GM18517 (cell line): ENCODE measurements around the gene HOXC9.

Experiments
- ATAC-seq: cut with Tn5 transposase; IDR thresholded peaks from one replicate; pipeline ENCODE4 v1.9.1; 2021; ENCODE audit warnings: mild to moderate bottlenecking, moderate library complexity; ENCODE audit not compliant: unreplicated experiment

The HOXC9 gene

GRCh38 chr12:53986686-53987483 is 13.1 kb upstream of the HOXC9 start:
- no peak for ATAC-seq

DNA sequence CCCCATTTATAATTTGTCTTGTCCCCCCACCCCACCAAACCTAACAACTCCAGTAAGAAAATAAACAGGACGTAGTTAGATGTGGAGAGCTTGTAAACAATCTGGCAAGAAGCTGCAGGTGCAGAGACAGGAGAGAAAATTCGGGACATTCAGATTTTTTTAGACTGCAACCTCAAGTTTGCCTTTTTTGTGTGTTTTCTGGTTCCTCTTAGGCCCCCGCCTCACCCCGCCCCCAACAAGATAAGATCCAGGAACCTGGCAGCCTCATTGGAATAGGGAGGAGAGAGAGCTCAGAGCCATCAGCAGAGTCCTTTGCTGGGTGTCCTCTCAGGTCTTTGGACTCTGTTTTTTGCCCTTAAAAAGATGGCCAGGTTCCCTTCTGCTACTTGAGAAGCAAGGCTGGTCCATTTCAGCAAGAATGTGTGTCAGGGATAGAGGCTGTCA is 12.2 kb upstream of the HOXC9 start:
- no peak for ATAC-seq

GRCh38 chr12:53988541-53989226 is 11.3 kb upstream of the HOXC9 start:
- no peak for ATAC-seq

DNA sequence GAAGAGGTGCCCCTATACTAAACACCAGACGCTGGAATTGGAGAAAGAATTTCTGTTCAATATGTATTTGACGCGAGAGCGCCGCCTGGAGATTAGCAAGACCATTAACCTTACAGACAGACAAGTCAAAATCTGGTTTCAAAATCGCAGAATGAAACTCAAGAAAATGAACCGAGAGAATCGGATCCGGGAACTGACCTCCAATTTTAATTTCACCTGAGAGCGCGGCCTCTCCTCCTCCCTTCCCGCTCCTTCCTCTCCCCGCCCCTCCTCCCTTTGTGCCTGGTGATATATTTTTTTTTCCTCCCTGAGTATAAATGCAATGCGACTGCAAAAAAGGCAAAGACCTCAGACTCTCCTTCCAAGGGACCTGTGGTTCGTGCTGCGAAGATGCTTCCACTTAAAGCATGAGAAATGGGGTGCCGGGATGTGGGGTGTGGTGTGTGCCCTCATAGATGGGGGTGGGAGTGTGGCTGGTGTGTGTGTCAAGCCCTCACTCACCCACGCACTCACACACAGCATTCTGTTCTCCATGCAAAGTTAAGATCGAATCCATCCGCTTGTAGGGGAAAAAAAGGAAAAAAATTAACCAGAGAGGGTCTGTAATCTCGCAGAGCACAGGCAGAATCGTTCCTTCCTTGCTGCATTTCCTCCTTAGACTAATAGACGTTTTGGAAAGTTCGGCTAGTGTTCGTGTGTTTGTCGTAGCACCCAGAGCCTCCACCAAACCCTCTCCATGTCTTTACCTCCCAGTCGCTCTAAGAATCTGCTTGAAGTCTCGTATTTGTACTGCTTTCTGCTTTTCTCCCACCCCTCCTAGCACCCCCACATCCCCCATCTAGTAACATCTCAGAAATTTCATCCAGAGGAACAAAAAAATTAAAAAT is 10.5 kb upstream of the HOXC9 start:
- ATAC-seq, result no peak

- ATAC-seq, result no peak
Observed at GRCh38 chr12:53990311-53991076, 9.5 kb upstream of the HOXC9 start.

DNA sequence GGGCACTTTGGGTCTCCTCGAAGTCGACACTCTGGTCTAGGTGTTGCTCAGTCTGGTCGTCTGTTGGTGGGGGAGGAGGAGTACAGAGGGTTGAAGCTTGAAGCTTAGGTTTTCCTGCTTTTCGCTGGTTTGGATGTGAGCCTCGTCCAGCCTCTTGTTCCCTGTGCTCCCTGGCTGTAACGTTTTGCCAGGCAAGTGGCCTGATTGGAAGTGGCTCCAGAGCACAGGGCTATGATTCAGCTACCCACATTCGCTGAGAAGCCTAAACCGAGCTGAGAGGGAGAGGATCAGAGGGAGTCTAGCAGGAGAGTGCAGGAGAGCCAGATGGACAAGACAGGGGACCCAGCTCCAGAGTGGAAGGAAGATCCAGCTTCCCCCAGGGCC is 8.9 kb upstream of the HOXC9 start:
- ATAC-seq, result no peak

DNA sequence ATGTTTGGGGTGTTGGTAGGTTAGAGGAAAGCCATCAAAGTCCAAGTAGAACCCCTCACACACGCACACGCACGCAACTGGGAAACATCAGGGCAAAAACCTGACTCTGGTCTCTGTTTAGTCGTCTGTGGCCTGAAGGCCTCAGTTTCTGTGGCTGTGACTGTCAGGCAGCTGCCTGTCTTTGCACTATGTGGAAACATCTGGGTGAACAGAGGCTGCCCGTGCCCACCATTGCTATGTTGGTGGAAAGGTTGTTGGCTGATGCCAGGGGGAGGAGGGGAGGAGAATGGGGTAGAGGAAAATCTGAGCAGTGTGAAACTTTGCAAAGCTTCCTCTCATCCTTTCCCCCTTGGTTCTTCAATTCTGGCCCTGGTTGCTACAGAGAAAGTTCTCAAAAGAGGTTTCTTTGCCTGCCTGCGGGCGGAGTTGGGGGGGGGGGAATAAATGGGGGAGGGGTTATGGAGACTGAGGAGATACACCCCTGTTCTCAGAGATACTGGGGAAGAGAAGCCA is 7.5 kb upstream of the HOXC9 start:
- ATAC-seq, result no peak

DNA sequence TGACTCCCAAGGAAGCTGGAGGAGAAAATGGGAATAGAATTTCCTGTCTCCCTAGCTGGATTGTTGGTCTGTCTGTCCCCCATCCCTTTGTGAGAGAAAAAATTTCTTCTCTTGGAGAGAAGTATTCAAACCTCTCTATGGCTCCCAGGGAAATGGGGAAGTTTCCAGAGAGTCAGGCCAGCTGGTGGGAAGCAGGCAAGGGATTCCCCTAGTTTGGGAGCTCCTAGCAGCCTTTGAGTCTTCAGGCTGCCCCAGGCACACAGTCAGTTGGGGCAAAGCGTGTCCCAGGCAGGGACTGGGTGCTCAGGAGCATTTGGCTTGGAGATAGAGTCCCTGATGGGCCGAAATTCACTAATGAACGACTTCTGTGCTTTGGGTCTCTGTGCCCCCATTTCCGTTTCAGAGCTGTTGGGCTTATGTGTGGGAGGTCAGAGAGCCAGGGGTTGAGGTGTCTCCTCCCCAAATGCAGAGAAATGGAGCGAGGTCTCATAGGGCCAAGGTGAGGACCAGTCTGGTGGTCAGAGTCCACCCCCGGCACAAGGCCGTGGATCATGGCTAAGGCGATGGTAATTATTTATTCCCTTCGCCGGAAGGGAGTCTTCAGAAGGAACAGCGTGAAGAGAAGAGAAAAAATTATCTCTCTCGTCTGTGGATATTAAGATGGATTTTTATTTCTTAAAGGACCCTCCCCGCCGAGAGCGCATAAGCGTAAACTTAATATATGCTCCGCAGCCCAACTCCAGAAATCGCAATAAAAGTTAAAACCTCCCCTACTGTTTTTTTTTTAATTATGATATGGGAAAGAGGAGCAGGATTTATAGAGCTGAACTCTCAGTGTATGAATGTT is 6.6 kb upstream of the HOXC9 start:
- ATAC-seq, result no peak

GRCh38 chr12:53994009-53994263 is 6.0 kb upstream of the HOXC9 start:
- ATAC-seq, result no peak

DNA sequence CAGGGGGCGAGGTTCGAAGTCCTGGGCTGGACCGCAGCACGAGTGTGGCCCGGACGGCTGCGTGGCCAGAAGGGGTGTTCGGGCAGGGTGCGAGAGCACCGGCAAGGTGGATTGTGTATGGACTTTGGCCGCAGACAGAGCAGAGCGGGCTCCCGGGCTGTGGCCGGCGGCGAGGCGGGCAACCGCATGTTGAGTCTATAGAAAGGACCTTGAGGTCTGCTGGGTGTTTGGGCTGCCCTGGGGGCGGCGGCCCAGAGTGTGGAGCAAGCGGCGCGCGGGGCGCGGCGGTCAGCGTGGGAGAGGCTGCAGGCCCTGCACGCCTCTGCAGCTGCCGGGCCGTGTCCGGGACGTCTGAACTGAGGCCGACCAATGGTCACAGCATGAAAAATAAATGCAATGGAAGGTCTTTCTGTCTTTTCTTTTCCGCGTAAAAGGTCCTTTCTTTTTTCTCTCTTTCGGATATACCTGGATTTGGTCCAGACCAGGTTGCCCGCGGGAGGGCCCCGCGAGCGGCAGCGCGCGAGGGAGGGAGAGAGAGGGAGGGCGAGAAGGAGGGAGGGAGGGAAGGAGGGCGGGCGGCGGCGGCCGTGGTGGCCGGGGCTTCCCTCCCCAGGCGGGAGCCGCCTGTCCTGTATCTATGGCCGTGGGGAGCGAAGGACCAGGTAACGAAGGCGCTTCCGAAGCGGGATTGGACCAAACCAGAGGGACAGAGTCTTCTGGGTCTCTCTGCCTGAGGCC is 5.5 kb upstream of the HOXC9 start:
- ATAC-seq, result no peak

GRCh38 chr12:53995002-53995377 is 5.0 kb upstream of the HOXC9 start:
- ATAC-seq, result no peak

DNA sequence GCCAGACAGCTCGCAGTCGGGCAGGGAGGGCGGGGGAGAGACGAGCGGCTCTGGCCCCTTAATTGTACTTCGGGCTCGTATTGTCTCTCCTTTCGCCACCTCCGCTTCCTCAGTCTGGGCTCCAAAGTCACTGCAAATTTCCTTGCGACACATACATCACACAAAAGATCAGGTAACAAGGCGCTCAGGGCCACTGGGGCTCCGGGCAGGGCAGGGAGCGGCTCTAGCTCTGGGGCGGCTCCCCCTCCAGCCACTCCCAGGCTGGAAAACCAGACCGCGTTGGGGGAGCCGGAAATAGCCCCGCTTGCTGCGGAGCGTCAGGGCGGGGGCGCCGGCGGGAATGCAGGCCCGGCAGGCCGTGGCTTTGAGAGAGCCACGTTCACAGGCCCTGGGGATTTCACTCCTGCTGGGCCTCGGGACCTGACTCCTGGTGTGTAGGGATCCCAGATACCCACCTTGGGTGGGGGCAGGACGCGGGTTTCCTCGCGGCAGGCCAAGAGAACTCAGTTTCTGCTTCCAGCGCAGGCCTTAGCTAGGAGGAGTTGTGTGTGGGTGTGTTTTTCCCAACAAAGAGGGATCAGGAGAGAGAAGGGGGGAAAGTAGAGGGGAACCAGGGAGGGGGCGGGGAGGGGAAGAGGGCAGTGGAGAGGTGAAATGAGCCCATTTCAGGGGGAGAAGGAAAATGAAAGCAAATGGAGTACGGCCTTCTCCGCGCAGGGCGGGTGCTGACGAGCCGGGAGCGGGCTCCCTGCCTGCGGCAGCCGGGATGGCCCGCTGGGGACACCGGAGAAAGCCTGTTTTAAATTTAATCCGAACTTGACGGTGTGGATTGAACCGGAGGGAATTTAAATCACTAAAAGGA is 4.4 kb upstream of the HOXC9 start:
- no peak for ATAC-seq

GRCh38 chr12:53996240-53997203 is 3.4 kb upstream of the HOXC9 start:
- no peak for ATAC-seq

DNA sequence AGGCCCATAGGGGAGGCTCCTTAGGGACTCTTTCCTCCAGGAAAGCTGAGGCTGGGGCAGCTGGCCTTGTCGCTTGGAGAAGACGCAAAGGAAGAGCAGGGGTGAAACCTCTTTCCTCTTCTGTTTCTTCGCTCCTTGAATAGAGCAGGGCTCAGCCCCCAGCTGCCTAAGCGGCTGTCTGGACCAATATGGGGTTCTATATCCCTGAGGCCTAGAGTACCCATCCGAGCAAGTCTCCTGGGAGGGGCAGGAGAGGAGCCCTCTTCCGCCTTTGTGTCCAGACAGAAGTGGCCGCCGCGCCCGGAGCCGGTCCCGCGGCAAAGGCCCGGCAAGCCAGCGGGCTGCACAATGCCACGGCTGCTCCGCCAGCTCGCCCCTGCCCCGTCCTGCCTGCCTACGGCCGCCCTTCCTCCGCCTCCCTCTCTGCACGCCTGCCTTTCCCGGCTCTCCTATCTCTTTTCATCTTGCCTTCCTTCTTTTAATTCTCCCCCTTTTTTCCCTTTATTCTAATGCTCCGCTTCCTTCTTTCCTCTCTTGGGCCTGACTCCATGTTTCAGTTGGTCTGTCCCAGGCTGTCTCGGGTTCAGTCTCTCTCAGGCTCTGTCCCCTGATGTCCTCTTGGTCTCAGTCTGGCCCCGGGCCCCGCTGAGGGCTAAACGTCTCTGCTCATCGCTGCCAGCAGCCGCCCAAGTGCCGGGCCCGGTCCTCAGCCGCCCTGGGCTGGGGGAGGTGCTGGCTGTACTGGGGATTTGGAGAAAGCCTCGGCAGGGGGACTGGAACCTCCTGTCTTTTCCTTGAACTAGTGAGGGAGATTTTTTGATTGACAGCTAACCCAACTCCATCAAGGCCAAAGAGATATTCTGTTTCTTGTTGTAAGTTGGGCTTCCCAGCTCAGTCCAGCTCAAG is 2.5 kb upstream of the HOXC9 start:
- no peak for ATAC-seq

DNA sequence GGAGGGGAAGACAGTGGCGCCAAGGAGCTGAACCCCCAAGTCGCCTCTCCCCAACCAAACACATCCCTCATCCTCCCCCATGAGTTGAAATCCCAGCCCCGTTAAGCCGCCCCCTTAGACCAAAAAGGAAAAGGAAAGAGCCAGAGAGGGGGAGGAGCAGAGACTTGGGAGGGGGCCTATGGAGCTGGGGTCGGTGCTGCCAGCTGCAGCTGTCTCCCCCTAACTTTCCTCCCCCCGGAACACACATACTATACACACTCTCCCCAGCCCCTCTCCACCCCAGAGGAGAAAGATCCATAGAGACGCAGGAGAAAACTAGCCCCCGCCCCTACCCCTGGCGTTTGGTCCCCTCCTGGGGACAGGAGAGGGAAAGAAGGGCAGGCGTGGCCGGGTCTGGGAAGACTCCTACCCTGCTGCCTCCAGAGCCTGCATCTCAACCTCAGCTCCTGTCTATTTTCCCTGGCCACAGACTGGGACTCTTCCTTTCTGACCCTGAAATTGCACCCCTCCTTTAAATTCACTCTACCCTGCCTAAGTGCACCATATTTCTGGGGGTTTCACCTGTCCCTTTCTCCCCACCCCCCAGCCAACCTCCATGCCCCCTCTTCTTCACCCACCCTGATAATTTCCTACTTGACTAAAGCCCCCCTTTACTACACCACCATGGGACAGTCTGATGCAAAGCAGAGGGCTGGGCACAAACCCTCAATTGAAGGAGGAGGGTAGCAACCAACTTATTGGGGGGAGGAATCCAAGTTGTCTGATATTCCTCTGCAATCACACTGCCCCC is 1.7 kb upstream of the HOXC9 start:
- ATAC-seq, result no peak

DNA sequence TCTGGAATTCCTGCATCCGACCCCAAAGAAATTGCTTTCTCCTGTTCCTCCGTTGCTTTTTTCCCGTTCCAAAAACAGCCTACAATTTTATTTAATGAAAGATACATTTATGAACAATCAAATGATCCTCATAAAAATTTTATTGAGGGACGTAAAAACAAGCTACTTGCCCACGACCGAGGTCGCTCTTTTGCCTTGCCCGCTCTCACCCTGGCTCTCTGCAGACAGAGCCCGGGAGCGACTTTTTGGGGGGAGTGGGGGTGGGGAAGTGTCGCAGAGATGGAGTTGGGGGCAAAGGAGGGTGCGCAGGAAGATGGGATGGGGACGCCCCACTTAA is 1.1 kb upstream of the HOXC9 start:
- ATAC-seq, result no peak
